Inferior parietal cortex (tissue), 1 donor: ENCODE data around the gene MRGPRX2.

Source experiments
- DNase-seq: peaks from one replicate; pipeline ENCODE4 v3.0.0-alpha.2; 2016; ENCODE audit errors: extremely low spot score

MRGPRX2 gene

GRCh38 chr11:19060629-19061028, at the start of gene MRGPRX2:
MRGPRX2 (minus strand) TSS chr11:19060717; CDS start chr11:19056402, 4,315 bp downstream.
- no peak for DNase-seq

- DNase-seq: peak; percentile 17
These were observed 49.8 kb upstream of the MRGPRX2 start for GRCh38 chr11:19110295-19110694.

- DNase-seq: no peak
These were observed 46.6 kb upstream of the MRGPRX2 start for GRCh38 chr11:19107125-19107524.

- DNase-seq: no peak
These were observed 44.5 kb upstream of the MRGPRX2 start for GRCh38 chr11:19105011-19105410.

GRCh38 chr11:19102521-19102900, 42.0 kb upstream of the MRGPRX2 start:
- DNase-seq: no peak

- no peak for DNase-seq
These were observed 41.4 kb upstream of the MRGPRX2 start for GRCh38 chr11:19101796-19102520.

GRCh38 chr11:19100885-19101284, 40.4 kb upstream of the MRGPRX2 start:
- DNase-seq: no peak

- DNase-seq: no peak
These were observed 38.6 kb upstream of the MRGPRX2 start for GRCh38 chr11:19099093-19099492.

- no peak for DNase-seq
These were observed 34.3 kb upstream of the MRGPRX2 start for GRCh38 chr11:19094859-19095258.

- DNase-seq: no peak
These were observed 33.5 kb upstream of the MRGPRX2 start for GRCh38 chr11:19093976-19094375.

GRCh38 chr11:19092850-19093249, 32.3 kb upstream of the MRGPRX2 start:
- DNase-seq: no peak

- DNase-seq: no peak
These were observed 31.8 kb upstream of the MRGPRX2 start for GRCh38 chr11:19092342-19092741.

GRCh38 chr11:19091366-19091765, 30.8 kb upstream of the MRGPRX2 start:
- no peak for DNase-seq

GRCh38 chr11:19089421-19089820, 28.9 kb upstream of the MRGPRX2 start:
- no peak for DNase-seq

GRCh38 chr11:19088791-19089190, 28.3 kb upstream of the MRGPRX2 start:
- no peak for DNase-seq

- DNase-seq: no peak
These were observed 27.1 kb upstream of the MRGPRX2 start for GRCh38 chr11:19087658-19088057.

- DNase-seq: no peak
These were observed 24.3 kb upstream of the MRGPRX2 start for GRCh38 chr11:19084661-19085315.

- no peak for DNase-seq
These were observed 22.6 kb upstream of the MRGPRX2 start for GRCh38 chr11:19083166-19083565.

- DNase-seq: no peak
These were observed 20.1 kb upstream of the MRGPRX2 start for GRCh38 chr11:19080579-19080993.

GRCh38 chr11:19079643-19080440, 19.3 kb upstream of the MRGPRX2 start:
- DNase-seq: peak; percentile 15

GRCh38 chr11:19077965-19078364, 17.4 kb upstream of the MRGPRX2 start:
- no peak for DNase-seq

GRCh38 chr11:19076744-19077589, 16.4 kb upstream of the MRGPRX2 start:
- peak; percentile 83 for DNase-seq
